Fibroblast of peridontal ligament (primary cell): ENCODE data around the gene NEK10.
A peak's percentile ranks its signal among the peaks of the same experiment; 100 is the strongest.
"Not testable (repeated sequence)": the region's sequence is repeated elsewhere in the genome, so short reads cannot be mapped to it uniquely, and the experiment has no call there.

Source experiments
- DNase-seq: peaks from one replicate; pipeline ENCODE4 v3.0.0-alpha.2; 2010; ENCODE audit errors: extremely low read depth

Gene NEK10, protein sequence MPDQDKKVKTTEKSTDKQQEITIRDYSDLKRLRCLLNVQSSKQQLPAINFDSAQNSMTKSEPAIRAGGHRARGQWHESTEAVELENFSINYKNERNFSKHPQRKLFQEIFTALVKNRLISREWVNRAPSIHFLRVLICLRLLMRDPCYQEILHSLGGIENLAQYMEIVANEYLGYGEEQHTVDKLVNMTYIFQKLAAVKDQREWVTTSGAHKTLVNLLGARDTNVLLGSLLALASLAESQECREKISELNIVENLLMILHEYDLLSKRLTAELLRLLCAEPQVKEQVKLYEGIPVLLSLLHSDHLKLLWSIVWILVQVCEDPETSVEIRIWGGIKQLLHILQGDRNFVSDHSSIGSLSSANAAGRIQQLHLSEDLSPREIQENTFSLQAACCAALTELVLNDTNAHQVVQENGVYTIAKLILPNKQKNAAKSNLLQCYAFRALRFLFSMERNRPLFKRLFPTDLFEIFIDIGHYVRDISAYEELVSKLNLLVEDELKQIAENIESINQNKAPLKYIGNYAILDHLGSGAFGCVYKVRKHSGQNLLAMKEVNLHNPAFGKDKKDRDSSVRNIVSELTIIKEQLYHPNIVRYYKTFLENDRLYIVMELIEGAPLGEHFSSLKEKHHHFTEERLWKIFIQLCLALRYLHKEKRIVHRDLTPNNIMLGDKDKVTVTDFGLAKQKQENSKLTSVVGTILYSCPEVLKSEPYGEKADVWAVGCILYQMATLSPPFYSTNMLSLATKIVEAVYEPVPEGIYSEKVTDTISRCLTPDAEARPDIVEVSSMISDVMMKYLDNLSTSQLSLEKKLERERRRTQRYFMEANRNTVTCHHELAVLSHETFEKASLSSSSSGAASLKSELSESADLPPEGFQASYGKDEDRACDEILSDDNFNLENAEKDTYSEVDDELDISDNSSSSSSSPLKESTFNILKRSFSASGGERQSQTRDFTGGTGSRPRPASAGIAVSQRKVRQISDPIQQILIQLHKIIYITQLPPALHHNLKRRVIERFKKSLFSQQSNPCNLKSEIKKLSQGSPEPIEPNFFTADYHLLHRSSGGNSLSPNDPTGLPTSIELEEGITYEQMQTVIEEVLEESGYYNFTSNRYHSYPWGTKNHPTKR

DNA sequence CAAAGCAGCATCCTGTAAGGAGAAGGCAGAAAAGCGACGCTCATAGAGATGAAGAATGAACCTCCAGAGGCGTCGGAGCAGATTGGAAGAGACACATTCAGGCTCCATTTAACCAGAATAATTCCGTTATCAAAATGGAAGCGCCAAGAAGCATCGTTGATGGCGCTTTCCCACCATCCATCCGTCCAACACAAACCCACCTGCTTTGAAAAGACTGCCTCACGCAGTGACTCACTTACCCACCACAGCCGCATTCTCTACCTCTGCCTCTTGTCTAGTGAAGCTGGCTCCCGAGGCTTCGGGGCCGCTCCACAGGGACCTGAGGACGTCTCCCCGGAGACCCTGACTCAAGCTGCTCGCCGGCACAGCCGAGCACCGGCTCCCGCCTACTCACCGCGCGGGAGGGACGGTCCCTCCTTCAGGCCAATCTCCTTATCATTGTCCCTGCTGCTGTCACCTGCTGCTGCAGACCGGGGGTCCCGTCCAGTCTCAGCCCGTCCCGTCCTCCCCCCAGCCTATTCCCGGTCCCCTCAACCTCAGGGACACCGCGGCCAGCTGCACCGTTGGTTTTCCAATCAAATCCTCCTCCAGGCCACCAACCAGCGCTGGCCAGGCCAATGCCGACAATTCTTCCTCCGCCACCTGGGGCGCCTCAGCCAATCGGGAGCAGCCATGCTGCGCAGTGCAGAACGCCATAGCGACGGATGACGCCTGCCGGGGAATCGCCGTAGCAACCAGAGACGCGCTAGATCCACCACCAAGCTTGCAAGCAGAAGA lies at the start of gene NEK10:
TSS of gene NEK10 (minus strand) at position 553 of the 777 bp plus-strand sequence. CDS start 16,501 bp downstream, outside the sequence.
- DNase-seq, result peak; percentile 72

DNA sequence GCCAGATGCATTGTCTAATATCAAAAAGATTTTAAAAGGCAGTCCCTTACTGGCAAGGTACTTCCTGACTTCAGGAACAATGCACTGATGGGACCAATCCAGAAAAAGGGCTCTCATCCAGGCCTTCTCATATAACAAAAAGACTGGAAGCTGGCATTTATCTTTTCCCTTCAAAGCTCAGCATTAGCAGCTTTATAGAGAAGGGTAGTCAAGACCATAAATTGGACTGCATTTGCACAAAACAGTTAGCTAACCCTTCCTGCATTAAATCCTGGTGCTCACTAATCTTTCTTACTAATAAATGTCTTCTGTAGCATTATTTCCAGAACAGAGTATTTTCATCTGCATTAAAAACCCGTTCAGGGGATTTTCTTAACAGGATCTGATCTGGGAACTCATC lies 46.0 kb upstream of the NEK10 start:
- no peak for DNase-seq

DNA sequence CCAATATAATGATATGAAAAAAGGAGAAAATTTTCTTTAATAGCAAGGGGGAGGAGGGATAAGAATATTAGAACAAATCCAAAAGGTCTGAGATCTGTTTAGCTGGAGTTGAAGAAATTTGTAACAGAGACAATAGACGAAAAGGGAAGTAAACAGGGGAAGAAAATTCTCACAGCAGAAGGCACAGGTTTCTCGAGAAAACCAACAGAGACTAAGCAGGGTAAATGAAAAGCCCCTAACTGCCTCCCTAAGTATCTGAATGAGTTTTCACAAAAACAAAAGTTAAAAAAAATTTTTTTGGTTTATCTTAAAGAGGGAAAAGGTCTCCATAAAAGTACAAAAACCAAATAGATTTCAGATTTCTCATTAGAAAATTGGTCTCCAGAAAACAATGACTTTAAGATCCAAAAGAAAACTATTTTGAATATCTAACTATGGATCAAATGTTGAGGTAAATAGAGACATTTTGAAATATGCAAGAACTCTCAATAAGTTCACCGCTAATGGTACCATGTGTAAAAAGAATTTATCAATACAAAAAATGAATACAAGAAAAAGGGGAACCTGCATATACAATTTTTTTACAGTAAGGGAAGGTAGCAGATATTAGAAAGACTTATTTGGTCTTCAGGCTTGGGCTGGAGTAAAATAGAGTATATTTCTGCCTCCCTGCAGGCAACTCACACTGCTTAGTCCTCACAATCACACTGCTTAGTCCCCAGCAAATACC lies 23.9 kb upstream of the NEK10 start:
- DNase-seq, result no peak

DNA sequence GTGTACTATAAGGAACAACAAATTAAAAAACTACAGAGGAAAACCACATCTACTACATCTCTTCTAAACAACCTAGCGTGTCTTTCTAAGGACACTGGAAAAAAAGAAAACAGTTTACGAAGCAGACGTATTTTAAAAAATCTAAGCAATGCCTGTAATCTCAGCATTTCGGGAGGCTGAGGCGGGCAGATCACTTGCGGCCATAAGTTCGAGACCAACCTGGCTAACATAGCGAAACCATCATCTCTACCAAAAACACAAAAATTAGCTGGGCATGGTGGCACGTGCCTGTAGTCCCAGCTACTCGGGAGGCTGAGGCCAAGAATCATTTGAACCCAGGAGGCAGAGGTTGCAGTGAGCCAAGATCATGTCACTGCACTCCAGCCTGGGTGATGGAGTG lies 23.2 kb upstream of the NEK10 start:
- not testable (repeated sequence) for DNase-seq

DNA sequence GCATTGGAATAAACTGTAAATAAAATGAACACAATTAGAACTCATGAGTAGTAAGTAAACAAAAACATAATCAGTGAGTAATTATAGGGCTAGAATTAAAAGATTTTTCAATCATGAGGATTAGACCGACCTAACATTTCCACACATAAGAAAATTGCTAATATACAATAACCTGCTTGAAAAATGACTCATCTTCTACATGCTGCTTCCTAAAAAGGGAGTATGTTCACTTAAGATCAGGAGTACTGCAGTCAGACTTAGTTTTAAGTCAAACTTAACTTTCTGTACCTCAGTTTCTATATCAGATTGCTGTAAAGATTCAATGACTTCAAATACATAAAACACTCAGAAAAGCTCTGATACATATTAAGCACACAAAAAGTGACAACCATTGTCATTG lies 22.6 kb upstream of the NEK10 start:
- no peak for DNase-seq

DNA sequence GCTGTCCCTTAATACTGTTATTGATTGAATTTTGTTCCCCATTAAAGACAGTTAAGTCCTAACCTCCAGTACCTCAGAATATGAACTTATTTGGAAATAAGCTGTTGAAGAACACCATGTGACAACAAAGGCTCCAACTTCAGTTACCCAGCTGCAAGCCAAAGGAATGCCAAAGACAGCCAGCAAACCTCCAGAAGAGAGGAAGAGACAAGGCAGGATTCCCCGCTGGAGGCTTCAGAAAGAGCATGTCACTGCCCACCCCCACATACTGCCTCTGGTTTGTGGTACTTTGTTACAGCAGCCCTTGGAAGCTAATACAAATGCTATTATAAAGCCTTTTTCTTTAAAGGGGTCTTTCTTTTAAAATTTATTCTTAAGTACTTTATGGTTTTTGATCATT lies 18.4 kb upstream of the NEK10 start:
- peak; percentile 51 for DNase-seq

DNA sequence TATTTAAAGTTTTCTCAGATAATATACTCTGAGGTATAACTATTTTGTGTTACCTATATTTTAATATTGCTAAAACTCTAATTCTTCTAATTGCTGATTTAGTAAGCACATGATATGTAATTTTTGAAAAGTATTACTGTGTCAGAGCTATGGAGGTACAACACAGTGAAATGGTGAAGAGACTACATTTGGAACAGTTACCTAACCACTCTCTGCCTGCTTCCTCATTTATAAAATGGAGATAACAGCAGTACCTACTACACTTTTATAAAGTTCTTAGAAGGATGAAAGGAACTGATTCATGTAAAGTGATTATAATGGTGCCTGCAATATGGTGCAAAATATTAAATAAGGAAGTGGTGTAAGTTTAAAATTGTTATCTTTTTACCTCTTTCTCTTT lies 16.3 kb upstream of the NEK10 start:
- no peak for DNase-seq

DNA sequence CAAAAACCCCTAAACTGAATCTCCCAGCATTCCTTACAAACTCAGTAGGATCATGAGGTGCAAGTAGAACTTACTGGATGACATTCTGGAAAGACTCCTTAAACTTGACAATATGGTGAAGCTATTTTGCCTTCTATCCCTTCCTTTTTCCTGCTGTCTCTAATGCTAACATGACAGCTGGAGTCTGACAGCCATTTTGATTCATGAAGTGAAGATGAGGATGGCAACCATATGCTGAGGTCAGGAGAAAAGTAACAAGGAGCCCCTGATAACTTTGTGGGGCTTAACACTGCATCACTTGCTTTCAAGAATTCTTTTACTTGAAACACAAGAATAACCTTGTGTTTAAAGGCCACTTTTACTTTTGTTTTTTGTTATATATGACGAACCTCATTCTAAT lies 15.0 kb upstream of the NEK10 start:
- DNase-seq, result no peak

DNA sequence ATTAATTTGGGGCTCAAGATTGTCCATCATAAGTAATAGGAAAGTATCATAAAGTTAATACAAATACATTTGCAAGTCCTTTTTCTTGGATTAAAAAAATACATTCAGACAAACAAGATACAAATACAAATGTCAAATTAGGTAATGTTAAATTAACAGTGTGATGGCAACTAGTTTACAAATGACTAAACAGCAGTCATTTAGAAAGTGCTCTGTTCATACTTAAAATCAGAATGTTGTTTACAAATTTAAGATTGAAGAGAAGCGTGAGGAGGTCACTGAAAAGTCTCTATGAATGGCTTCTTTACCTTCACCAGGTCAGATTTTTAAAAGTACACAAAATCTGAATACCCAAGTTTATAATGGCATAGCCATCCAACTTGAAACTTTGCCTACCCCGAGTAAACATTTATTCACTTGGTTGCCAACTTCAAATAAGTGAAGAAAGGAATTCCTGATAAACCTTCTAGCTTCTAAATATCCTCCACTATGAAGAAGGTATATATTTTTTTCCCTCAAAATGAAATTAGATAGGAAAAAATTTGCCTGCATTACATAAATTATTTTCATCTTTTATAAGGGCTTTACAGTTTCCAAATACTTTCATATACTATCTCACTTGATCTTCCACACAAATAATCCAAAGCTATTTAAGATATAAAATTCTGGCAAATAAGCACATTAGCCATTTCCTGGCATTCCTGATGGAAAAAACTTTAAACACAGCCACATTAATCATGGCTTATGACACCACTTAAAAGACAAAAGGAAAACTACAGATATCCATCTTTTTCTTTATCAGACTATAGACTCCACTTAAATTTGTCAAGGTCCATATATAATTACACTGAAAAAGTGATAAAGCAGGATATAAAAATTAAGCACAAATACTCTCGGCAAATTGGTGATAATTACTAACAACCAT lies 11.5 kb upstream of the NEK10 start:
- DNase-seq, result no peak

DNA sequence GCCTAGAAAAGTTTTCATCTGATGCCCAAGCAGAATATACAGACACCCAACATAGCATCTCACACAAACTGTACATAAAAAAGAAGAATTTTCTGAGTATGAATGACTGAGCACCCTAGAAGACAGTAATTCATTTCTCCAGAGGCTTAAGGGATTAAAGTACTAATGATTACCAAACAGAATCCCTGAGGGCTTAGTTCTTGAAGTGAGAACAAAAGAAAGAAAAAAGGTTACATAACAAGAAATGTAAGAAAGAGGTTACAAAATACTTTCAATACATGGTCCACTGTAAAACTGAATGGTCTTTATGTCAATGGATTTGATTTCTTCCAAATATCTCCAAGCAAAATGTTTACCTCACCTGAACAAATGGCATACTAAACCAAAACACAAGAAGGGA lies 9.1 kb upstream of the NEK10 start:
- no peak for DNase-seq

DNA sequence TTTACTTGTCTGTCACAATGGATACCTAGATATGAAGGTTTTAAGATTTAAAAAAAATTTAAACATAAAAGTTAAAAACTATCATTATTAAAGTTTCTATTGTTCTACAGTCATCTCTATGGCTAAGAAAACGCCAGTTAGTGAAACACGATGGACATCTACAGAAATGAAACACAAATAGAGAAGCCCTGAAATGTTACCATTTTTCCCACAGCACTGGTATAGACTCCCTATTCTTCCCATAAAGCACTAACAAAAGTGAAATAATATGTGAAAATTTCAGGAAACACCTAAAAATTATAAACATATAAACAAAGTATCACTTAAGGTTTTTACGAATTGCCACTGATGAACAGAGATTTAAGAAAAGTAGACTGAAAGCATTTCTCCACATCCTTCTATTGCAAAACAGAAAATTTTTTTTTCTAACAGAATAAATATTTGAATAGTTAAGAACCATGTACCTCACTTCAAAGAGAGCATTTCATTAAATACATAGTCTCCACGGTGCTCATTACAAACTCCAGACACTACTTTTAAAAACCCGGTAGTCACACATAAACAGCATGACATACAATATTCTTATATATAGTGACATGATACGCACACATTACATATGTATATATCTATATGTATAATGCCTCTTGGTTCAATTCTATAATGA lies 7.1 kb upstream of the NEK10 start:
- no peak for DNase-seq

DNA sequence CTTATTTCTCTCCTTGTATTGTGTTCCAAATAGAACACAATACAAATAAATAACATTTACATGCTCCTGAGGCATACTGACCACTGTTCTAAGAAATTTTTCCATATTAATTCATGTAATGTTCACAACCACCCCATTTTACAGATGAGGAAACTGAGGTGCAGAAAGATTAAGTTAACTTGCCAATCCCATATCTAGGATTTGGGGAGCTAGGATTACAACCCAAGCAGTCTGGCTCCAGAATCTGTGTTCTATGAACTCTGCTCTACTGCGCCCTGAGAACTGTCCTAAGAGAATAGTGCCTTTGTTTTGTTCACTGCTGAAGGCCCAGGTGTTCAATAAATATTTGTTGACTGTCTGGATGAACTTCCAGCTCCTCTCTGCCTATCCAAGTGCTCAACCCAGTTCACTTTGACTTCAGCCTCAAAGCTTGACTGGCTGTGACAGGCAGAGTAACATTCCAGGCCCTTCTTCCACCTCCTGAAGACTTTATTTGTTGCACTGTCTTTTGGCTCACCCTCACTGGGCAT lies 3.1 kb downstream of the NEK10 start:
- no peak for DNase-seq

DNA sequence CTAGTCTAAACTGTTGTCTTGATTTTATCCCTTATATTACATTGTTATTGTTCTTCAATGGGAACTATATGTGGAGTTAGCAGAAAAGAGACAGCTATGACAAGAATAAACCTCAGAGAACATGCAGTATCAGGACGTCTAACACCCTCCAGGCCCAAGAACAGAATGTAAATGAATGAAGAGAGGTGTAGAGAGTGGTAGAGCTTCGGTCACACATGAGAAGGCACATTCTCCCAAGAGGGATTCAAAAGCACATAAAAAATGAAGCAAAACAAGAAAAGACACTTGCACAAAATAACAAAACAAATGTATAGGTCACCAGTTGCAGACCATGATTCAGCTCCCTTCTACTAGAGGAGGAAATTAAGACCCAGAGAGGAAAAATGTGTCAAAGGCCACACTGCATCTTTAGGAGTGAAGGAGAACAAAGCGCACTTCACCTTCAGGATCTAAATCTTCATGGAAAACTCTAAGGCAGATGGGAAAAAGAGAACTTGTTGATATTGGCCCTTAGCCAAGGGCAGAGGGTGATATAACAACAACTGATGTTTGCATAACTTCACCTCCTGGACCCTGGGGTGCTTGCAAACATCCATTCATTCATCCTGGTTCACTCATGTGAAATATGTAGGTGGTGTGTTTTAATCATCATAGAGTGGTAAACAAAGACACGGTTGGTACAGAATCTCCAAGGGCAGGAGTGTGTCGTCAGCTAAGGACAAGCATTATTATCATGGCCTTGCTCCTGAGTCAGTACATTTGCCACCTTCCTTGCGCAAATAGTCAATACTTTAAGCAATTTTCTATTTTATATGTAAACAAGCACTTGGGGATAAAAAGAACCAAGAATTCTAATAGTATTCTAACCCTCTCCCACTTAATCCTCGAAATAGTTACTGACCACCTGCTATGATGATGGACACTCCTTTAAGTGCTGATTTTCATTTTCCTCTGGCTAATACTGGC lies 8.8 kb downstream of the NEK10 start:
- DNase-seq, result no peak

DNA sequence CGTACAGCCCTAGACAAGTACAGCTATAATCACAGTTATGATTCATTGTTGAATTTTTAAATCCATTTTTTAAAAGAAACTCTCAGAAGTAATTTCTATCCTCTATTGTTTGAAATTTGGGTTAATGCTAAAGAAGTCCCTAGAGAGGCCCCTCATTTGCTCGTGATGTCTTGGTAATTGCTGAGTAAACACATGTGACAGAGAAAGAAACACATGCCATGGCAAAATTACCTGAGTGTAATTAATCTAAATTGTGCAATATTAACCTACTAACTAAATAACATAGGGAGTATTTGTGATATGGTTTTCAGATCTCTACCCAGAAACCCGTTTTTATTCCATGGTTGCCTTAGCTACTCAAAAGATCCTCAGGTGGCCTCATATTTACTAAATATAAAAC lies 10.8 kb downstream of the NEK10 start:
- no peak for DNase-seq

DNA sequence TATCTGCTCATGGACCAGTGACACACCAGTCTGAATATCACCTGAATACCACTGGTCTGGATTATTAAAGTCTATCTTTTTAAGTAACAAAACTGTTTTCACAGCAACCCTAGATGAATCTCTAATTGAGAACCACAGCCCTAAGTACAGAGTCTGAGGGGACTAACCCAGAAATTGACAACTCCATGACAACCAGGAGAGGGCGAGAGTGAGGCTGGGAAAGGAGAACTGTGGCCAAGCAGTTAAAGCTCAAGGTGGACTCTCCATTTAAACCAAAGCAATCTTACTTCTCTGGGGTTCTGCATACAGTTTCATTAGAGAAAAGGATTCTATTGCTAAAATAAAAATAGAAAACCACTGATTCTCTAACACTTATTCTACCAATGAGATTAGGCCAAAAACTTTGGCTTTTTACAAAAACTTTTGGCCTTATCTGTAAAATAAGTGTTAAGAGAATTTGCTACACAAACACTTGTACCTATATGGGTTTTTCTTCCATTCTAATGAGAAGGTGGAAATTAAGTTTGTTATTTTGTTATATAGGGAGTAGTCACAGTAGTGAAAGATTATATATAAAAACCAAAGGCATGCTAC lies 11.4 kb downstream of the NEK10 start:
- peak; percentile 48 for DNase-seq

DNA sequence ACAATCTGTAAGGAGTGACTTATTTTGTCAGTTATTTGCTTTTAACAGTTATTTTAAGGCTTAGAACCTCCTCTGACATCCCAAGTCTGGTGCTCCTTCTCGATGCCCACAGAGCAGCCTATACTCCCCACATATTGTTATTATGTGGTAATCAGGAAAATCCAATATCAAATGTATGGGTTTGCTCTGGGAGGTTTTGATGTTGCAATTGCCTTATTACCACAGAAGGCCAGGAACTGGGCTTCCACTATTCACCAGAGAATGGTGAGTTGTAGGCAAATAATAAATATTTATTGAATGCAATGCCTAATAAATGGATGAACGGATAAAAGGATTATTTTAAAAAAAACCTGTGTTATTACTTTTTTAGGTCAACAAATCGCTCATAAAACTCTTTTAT lies 12.2 kb downstream of the NEK10 start:
- peak; percentile 40 for DNase-seq

DNA sequence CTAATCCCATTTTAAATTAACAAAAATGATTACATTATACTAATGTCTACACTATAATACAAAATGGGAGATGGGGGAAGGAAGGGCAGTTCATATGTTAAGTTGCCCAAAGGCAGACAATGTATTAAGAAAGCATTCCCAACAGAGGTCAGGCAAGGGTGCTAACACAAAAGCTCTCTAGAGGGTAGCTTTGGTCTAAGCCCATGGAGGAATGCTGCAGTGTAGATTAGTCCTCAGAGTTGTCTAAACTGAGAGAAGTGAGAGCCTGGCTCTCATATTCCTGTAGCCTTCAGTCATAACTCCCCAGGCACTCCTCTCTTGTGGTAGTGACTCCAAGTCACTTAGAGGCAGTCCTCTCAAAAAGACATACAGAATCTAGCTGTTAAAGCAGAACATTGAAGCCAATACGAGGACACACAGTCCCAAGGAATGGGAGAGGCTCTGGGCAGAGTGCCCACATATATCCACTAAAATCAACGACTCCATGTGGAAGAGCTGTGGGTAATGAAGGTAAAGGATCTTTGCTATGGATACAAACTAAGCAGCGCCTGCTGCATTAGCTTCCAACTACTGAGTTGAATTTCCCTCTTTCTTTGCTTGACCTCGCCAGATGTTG lies 14.5 kb downstream of the NEK10 start:
- peak; percentile 44 for DNase-seq
